ENCODE measurements around the gene OSBPL6.
"Not testable (repeated sequence)": the region's sequence is repeated elsewhere in the genome, so short reads cannot be mapped to it uniquely, and the experiment has no call there.

OSBPL6 gene

DNA sequence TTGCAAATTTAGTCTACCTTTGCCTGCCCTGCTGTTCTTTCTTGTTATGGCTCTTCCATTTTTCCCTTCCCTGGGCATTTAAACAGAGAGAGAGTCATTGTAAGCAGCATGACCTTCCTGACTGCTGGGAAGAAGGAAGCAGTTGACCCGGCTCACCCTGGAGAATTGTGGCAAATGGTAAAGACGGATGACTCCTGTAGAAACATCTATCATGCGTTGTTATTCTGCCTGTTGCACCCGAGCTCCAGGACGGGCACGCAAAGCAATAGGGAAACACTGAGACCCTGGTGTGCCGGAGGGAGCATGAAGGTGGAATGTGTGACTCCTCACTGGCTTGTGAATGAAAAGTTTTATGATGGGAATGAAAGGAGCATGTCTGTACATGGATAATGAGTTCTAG lies 113.3 kb downstream of the OSBPL6 start:
- Histone ChIP-seq H3K27me3 (replicated peaks; ENCODE audit: control insufficient read depth, insufficient read depth, low read length, poor library complexity, severe bottlenecking) (no peaks in the 10 kb centered on the region), H3K36me3 (ENCODE audit: control insufficient read depth, insufficient read depth, low read length) (no peaks in the 10 kb centered on the region)
- DNase-seq, result no peak

DNA sequence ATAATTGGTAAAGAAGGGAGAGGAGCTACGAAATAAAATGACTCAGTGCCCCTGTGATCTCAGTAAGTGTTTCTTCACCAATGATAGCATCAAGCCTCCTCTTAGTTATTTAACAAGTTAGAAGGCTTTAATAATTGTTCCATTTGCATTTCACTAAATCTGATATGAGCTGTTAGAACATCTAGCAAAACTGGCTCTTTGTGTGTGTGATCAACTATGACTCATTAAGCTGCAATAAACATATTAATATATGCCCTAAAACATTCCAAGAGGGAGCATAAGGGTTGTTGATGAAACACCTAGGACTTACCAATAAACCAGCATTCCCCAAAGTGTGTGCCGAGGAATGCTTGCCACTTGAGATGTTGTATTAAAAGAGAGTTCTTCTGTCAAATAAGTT lies 115.2 kb downstream of the OSBPL6 start:
- Histone ChIP-seq H3K27ac (ENCODE audit: insufficient read depth, low read length, poor library complexity, severe bottlenecking) (no peak overlapping the region), H3K4me3 (ENCODE audit: insufficient read depth, low read depth, low read length, poor library complexity, severe bottlenecking) (no peak overlapping the region), H3K36me3 (ENCODE audit: control insufficient read depth, insufficient read depth, low read length) (no peaks in the 10 kb centered on the region), H3K27me3 (replicated peaks; ENCODE audit: control insufficient read depth, insufficient read depth, low read length, poor library complexity, severe bottlenecking) (no peaks in the 10 kb centered on the region), H3K4me1 (ENCODE audit: control insufficient read depth, insufficient read depth, low read length, poor library complexity, severe bottlenecking) (no peaks in the 10 kb centered on the region), H3K9me3 (ENCODE audit: control insufficient read depth, low read length) (no peaks in the 10 kb centered on the region)
- DNase-seq, result no peak

More for the DNA sequence above, 113.3 kb downstream of the OSBPL6 start:
- no peak overlapping the region for H3K27ac ChIP-seq (ENCODE audit: insufficient read depth, low read length, poor library complexity, severe bottlenecking)
- no peaks in the 10 kb centered on the region for H3K9me3 ChIP-seq (ENCODE audit: control insufficient read depth, low read length)
- H3K4me1 ChIP-seq (ENCODE audit: control insufficient read depth, insufficient read depth, low read length, poor library complexity, severe bottlenecking), result no peaks in the 10 kb centered on the region
- H3K4me3 ChIP-seq (ENCODE audit: insufficient read depth, low read depth, low read length, poor library complexity, severe bottlenecking), result no peak overlapping the region

DNA sequence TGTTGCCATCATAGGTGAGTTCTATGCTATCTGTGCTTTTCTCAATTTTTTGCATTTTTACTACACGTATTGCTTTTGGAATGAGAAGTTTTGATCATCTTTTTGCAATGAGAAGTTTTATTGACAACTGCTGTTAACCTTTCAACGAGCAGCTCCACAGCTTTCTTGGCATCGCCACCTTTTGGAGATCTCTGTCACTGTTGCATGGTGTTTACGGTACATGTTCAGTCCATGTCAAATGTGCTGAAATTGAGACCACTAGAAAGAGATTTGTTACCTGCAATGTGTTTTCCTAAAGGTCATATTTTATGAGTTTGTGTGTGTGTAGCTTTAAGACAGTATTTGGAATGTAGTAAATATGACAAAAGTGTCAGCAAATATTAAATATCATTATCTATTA lies 120.8 kb downstream of the OSBPL6 start:
- Histone ChIP-seq H3K4me3 (ENCODE audit: insufficient read depth, low read depth, low read length, poor library complexity, severe bottlenecking) (no peak overlapping the region), H3K27me3 (replicated peaks; ENCODE audit: control insufficient read depth, insufficient read depth, low read length, poor library complexity, severe bottlenecking) (no peaks in the 10 kb centered on the region), H3K36me3 (ENCODE audit: control insufficient read depth, insufficient read depth, low read length) (no peaks in the 10 kb centered on the region), H3K4me1 (ENCODE audit: control insufficient read depth, insufficient read depth, low read length, poor library complexity, severe bottlenecking) (no peaks in the 10 kb centered on the region), H3K27ac (ENCODE audit: insufficient read depth, low read length, poor library complexity, severe bottlenecking) (no peak overlapping the region), H3K9me3 (ENCODE audit: control insufficient read depth, low read length) (no peaks in the 10 kb centered on the region)
- no peak for DNase-seq

DNA sequence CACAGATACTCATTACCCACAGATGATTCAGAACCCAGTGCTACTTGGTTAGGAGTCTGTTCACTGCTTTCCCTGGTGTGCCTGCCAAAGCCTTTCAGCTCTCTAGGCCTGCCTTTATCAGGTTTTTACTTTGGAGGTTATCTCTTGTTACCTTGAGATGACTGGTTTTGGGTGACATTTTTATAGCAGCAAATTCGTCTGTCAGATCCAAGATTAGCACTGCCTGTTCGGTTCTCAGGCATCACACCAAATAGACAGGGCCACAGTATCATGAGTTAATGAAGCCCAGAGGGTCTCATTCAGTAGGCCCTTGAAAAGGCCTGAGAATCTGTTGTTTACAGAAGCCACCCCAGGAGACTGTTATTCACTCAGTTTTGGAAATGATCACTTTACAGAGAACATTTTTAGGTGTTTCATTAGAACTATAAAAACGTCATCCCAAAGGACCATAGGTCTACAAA lies 121.2 kb downstream of the OSBPL6 start:
- no peak overlapping the region for H3K27ac ChIP-seq (ENCODE audit: insufficient read depth, low read length, poor library complexity, severe bottlenecking)
- H3K4me3 ChIP-seq (ENCODE audit: insufficient read depth, low read depth, low read length, poor library complexity, severe bottlenecking), result no peak overlapping the region
- no peaks in the 10 kb centered on the region for H3K4me1 ChIP-seq (ENCODE audit: control insufficient read depth, insufficient read depth, low read length, poor library complexity, severe bottlenecking)
- no peaks in the 10 kb centered on the region for H3K36me3 ChIP-seq (ENCODE audit: control insufficient read depth, insufficient read depth, low read length)
- no peak for DNase-seq
- H3K9me3 ChIP-seq (ENCODE audit: control insufficient read depth, low read length), result no peaks in the 10 kb centered on the region
- no peaks in the 10 kb centered on the region for H3K27me3 ChIP-seq (replicated peaks; ENCODE audit: control insufficient read depth, insufficient read depth, low read length, poor library complexity, severe bottlenecking)

DNA sequence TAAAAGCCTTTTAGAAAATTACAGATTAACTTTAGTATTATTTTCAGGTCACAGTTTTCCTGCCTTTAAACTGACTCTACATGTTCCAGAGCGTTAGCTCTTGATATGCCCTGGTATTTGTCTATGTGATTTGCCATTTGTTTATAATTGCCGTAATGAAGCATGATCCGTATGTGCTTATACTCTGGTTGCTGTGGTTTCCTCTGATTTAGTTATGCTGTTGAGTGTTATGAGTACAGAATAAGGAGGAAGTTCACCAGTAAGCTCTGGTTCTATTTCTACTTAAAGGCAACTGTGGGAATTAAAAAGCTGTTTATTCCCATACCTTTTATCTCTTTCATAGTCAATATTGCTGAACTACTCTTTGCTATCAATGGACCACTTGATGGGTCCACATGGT lies 123.5 kb downstream of the OSBPL6 start:
- H3K27ac ChIP-seq (ENCODE audit: insufficient read depth, low read length, poor library complexity, severe bottlenecking), result no peak overlapping the region
- no peaks in the 10 kb centered on the region for H3K9me3 ChIP-seq (ENCODE audit: control insufficient read depth, low read length)
- no peaks in the 10 kb centered on the region for H3K36me3 ChIP-seq (ENCODE audit: control insufficient read depth, insufficient read depth, low read length)
- no peak overlapping the region for H3K4me3 ChIP-seq (ENCODE audit: insufficient read depth, low read depth, low read length, poor library complexity, severe bottlenecking)
- no peak for DNase-seq
- no peaks in the 10 kb centered on the region for H3K4me1 ChIP-seq (ENCODE audit: control insufficient read depth, insufficient read depth, low read length, poor library complexity, severe bottlenecking)
- H3K27me3 ChIP-seq (replicated peaks; ENCODE audit: control insufficient read depth, insufficient read depth, low read length, poor library complexity, severe bottlenecking), result peaks cover under 1% of the 10 kb centered on the region

DNA sequence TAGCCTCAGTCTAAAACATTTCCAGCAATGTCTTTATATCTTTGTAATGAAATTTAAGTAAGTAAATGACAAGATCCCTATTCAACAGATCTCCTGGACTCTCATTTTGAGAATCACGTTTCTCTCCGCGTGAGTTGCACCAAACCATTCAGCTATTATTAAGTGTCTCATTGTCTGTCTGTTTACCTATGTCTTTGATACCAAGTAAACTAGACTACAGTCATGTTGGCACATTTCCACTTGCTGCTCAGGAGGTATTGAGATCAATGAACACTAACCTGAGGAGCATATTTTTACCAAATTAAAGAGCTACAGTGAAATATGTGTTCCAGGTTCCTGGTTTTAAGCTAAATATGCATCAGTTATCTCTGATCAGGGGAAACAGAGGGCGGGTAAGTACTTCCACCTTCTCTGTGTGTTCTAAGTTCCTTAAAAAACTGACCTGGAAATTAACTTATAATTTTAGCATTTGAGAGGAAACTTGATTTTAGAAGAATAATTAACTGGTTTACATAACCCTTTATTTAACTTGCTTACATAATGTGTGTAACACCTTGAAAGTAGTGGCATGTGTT lies 125.8 kb downstream of the OSBPL6 start:
- no peak overlapping the region for H3K27ac ChIP-seq (ENCODE audit: insufficient read depth, low read length, poor library complexity, severe bottlenecking)
- no peaks in the 10 kb centered on the region for H3K36me3 ChIP-seq (ENCODE audit: control insufficient read depth, insufficient read depth, low read length)
- H3K4me1 ChIP-seq (ENCODE audit: control insufficient read depth, insufficient read depth, low read length, poor library complexity, severe bottlenecking), result no peaks in the 10 kb centered on the region
- DNase-seq, result no peak
- H3K4me3 ChIP-seq (ENCODE audit: insufficient read depth, low read depth, low read length, poor library complexity, severe bottlenecking), result no peak overlapping the region
- H3K9me3 ChIP-seq (ENCODE audit: control insufficient read depth, low read length), result no peaks in the 10 kb centered on the region
- H3K27me3 ChIP-seq (replicated peaks; ENCODE audit: control insufficient read depth, insufficient read depth, low read length, poor library complexity, severe bottlenecking), result peaks cover 3% of the 10 kb centered on the region

DNA sequence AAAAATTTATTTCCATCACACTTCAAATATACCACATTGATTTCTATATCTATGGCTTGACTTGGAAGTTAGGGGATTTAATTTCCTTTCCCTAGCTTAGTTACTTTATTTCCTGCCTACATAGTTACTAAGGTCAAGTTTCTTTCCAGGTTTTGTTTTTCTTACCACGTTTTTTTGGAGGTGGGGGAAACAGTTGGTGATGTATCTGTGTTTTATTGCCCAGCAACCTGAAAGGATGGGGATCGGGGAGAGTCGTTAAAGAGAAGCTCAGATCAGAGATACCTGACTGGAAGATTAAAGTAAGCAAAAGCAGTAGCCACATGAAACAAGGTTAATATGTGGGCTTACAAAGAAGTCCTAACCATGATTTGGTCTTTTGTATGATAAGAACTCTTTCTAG lies 127.8 kb downstream of the OSBPL6 start:
- no peaks in the 10 kb centered on the region for H3K9me3 ChIP-seq (ENCODE audit: control insufficient read depth, low read length)
- no peak overlapping the region for H3K4me3 ChIP-seq (ENCODE audit: insufficient read depth, low read depth, low read length, poor library complexity, severe bottlenecking)
- H3K27me3 ChIP-seq (replicated peaks; ENCODE audit: control insufficient read depth, insufficient read depth, low read length, poor library complexity, severe bottlenecking), result peaks cover 3% of the 10 kb centered on the region
- H3K36me3 ChIP-seq (ENCODE audit: control insufficient read depth, insufficient read depth, low read length), result no peaks in the 10 kb centered on the region
- H3K27ac ChIP-seq (ENCODE audit: insufficient read depth, low read length, poor library complexity, severe bottlenecking), result no peak overlapping the region
- no peaks in the 10 kb centered on the region for H3K4me1 ChIP-seq (ENCODE audit: control insufficient read depth, insufficient read depth, low read length, poor library complexity, severe bottlenecking)
- DNase-seq, result no peak

DNA sequence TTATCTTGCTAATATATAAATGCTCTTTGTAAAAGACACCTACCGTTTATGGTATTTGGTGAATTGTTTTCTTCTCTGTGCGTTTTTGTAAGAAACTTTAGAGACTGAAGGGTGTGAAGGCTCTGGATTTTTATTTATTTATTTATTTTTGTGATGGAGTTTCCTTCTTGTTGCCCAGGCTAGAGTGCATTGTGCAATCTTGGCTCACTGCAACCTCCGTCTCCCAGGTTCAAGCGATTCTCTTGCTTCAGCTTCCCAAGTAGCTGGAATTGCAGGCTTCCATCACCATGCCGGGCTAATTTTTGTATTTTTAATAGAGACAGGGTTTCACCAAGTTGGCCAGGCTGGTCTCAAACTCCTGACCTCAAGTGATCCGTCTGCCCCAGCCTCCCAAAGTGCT lies 129.0 kb downstream of the OSBPL6 start:
- H3K27ac ChIP-seq (ENCODE audit: insufficient read depth, low read length, poor library complexity, severe bottlenecking); H3K4me3 ChIP-seq (ENCODE audit: insufficient read depth, low read depth, low read length, poor library complexity, severe bottlenecking); H3K4me1 ChIP-seq (ENCODE audit: control insufficient read depth, insufficient read depth, low read length, poor library complexity, severe bottlenecking); H3K27me3 ChIP-seq (replicated peaks; ENCODE audit: control insufficient read depth, insufficient read depth, low read length, poor library complexity, severe bottlenecking); H3K36me3 ChIP-seq (ENCODE audit: control insufficient read depth, insufficient read depth, low read length); DNase-seq; H3K9me3 ChIP-seq (ENCODE audit: control insufficient read depth, low read length): not testable (repeated sequence)

DNA sequence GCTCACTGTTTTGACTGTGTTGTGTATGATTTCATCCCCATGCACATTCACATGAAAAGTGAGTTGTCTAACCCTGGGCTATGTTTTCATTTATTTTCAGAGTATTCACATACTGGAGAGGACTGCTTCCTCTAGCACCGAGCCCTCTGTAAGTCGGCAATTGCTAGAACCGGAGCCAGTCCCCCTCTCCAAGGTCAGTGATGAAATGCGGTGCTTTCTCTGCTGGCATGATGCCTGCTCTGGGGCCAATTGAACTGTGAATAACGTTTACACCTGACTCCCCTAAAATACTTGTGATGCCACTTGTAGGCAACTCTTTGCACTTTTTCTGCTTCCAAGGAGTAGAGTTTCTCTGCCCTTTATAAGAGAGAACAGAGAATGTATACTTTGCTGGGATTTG lies 129.8 kb downstream of the OSBPL6 start:
- no peaks in the 10 kb centered on the region for H3K9me3 ChIP-seq (ENCODE audit: control insufficient read depth, low read length)
- no peak overlapping the region for H3K4me3 ChIP-seq (ENCODE audit: insufficient read depth, low read depth, low read length, poor library complexity, severe bottlenecking)

DNA sequence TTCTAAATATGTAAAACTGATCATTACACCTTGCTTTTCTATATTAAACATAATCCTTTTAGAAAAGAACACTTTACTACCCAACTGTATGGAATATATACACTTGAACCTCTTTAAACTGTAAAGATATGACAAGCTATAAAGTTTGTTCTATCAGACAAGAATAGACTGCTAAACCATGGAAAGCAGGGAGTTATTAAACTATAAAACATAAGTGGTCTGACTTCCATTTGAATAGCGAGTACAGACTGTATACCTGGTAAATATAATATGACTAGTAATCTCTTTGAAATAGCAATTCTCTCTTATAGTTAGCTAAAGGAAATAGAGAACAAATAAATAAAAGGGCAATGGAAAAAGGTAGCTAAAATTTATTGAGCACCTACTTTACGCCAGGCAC lies 131.0 kb downstream of the OSBPL6 start:
- Histone ChIP-seq H3K9me3 (ENCODE audit: control insufficient read depth, low read length) (no peaks in the 10 kb centered on the region), H3K27me3 (replicated peaks; ENCODE audit: control insufficient read depth, insufficient read depth, low read length, poor library complexity, severe bottlenecking) (peaks cover 3% of the 10 kb centered on the region), H3K4me3 (ENCODE audit: insufficient read depth, low read depth, low read length, poor library complexity, severe bottlenecking) (no peak overlapping the region), H3K36me3 (ENCODE audit: control insufficient read depth, insufficient read depth, low read length) (no peaks in the 10 kb centered on the region), H3K4me1 (ENCODE audit: control insufficient read depth, insufficient read depth, low read length, poor library complexity, severe bottlenecking) (no peaks in the 10 kb centered on the region), H3K27ac (ENCODE audit: insufficient read depth, low read length, poor library complexity, severe bottlenecking) (no peak overlapping the region)
- no peak for DNase-seq

More for the DNA sequence above, 129.8 kb downstream of the OSBPL6 start:
- Histone ChIP-seq H3K27ac (ENCODE audit: insufficient read depth, low read length, poor library complexity, severe bottlenecking) (no peak overlapping the region), H3K36me3 (ENCODE audit: control insufficient read depth, insufficient read depth, low read length) (no peaks in the 10 kb centered on the region), H3K27me3 (replicated peaks; ENCODE audit: control insufficient read depth, insufficient read depth, low read length, poor library complexity, severe bottlenecking) (peaks cover 3% of the 10 kb centered on the region), H3K4me1 (ENCODE audit: control insufficient read depth, insufficient read depth, low read length, poor library complexity, severe bottlenecking) (no peaks in the 10 kb centered on the region)
- DNase-seq, result no peak

All from effector memory CD4-positive, alpha-beta T cell (primary cell).